ENCODE results near the gene MAP1LC3B.

Gene MAP1LC3B

GRCh38 chr16:87367529-87367928 is 24.6 kb upstream of the MAP1LC3B start:
- no peak for DNase-seq (ENCODE audit: extremely low read depth, low read depth)
- TF ChIP-seq CTCF (IDR thresholded peaks at IDR 0.05; ENCODE audit: low read depth, low read length) = no peak

GRCh38 chr16:87368029-87368770 is 23.9 kb upstream of the MAP1LC3B start:
- no peak for DNase-seq (ENCODE audit: extremely low read depth, low read depth)
- no peak for TF ChIP-seq CTCF (IDR thresholded peaks at IDR 0.05; ENCODE audit: low read depth, low read length)

GRCh38 chr16:87369117-87369765 is 22.9 kb upstream of the MAP1LC3B start:
- no peak for TF ChIP-seq CTCF (IDR thresholded peaks at IDR 0.05; ENCODE audit: low read depth, low read length)
- DNase-seq (ENCODE audit: extremely low read depth, low read depth) = no peak

GRCh38 chr16:87369796-87370719 is 22.1 kb upstream of the MAP1LC3B start:
- no peak for TF ChIP-seq CTCF (IDR thresholded peaks at IDR 0.05; ENCODE audit: low read depth, low read length)
- no peak for DNase-seq (ENCODE audit: extremely low read depth, low read depth)

GRCh38 chr16:87371261-87371866 is 20.8 kb upstream of the MAP1LC3B start:
- TF ChIP-seq CTCF (IDR thresholded peaks at IDR 0.05; ENCODE audit: low read depth, low read length) = no peak
- DNase-seq (ENCODE audit: extremely low read depth, low read depth) = no peak

GRCh38 chr16:87372305-87372704 is 19.8 kb upstream of the MAP1LC3B start:
- DNase-seq (ENCODE audit: extremely low read depth, low read depth) = no peak
- TF ChIP-seq CTCF (IDR thresholded peaks at IDR 0.05; ENCODE audit: low read depth, low read length) = no peak

Data from AG09319 (cell line).